SK-N-SH (cell line): ENCODE results near the gene MND1.

ENCODE experiments used
- CTCF ChIP-seq: fragments of 200-600 bp; sonication (generic); IDR thresholded peaks from 2 replicates; pipeline ENCODE4 v1.6.1; 2017; ENCODE audit warnings: antibody characterized with exemption, mild to moderate bottlenecking, moderate library complexity
- EP300 ChIP-seq, 2 experiments: IDR thresholded peaks; 2 replicates each; pipeline versions ENCODE4 v1.4.0 to v1.6.1; 2012; ENCODE audit warnings: borderline replicate concordance in 1 of 2, low read depth in 1 of 2, low read length in 1 of 2
- FOXJ3 ChIP-seq: sonication (generic); formaldehyde crosslinking; IDR thresholded peaks from 2 replicates; pipeline ENCODE4 v1.5.1; 2020; ENCODE audit warnings: mild to moderate bottlenecking, missing genetic modification reagents
- FOXM1 ChIP-seq: IDR thresholded peaks from 2 replicates; pipeline ENCODE4 v1.4.0; 2012; ENCODE audit warnings: low read depth, mild to moderate bottlenecking
- GABPA ChIP-seq: IDR thresholded peaks from 2 replicates; pipeline ENCODE4 v1.4.0; 2012; ENCODE audit warnings: low read depth, mild to moderate bottlenecking
- MAX ChIP-seq: IDR thresholded peaks from 2 replicates; pipeline ENCODE4 v1.4.0; 2012; ENCODE audit warnings: low read depth
- MXI1 ChIP-seq: IDR thresholded peaks from 2 replicates; pipeline ENCODE4 v1.6.1; 2012; ENCODE audit warnings: mild to moderate bottlenecking, low read depth, low read length, improper control_type of control experiment
- POLR2AphosphoS5 ChIP-seq: IDR thresholded peaks from 2 replicates; pipeline ENCODE4 v1.6.1; 2012; ENCODE audit warnings: low read depth, low read length
- REST ChIP-seq: IDR thresholded peaks from 2 replicates; pipeline ENCODE4 v1.6.1; 2012; ENCODE audit warnings: mild to moderate bottlenecking, low read depth, low read length, moderate library complexity
- RXRA ChIP-seq: IDR thresholded peaks from 2 replicates; pipeline ENCODE4 v1.4.0; 2012; ENCODE audit warnings: low read depth, mild to moderate bottlenecking, borderline replicate concordance
- TAF1 ChIP-seq: IDR thresholded peaks from 2 replicates; pipeline ENCODE4 v1.6.1; 2012; ENCODE audit warnings: low read depth, mild to moderate bottlenecking, low read length, moderate library complexity, borderline replicate concordance
- USF1 ChIP-seq: IDR thresholded peaks from 2 replicates; pipeline ENCODE4 v1.4.0; 2012; ENCODE audit warnings: low read depth, borderline replicate concordance
- USF2 ChIP-seq: fragments of 150-350 bp; IDR thresholded peaks from 2 replicates; pipeline ENCODE4 v1.6.1; 2017; ENCODE audit warnings: antibody characterized with exemption, low read length, low read depth, borderline replicate concordance

- TF ChIP-seq EP300 (IDR thresholded peaks at IDR 0.05; ENCODE audit: borderline replicate concordance in 1 of 2, low read depth in 1 of 2, low read length in 1 of 2) (no peak), CTCF (no peak), RXRA (no peak), FOXM1 (no peak), FOXJ3 (CRISPR knock-in tag) (no peak), REST (no peak), MXI1 (no peak), TAF1 (no peak), USF1 (no peak), POLR2AphosphoS5 (no peak), USF2 (no peak), GABPA (no peak), MAX (no peak)
Observed at GRCh38 chr4:153440475-153440874, 96.0 kb downstream of the MND1 start.
